WERI-Rb-1 (cell line): Measurements from ENCODE around the gene TEX2.
"Not testable (repeated sequence)": the region's sequence is repeated elsewhere in the genome, so short reads cannot be mapped to it uniquely, and the experiment has no call there.

Experiments used
- DNase-seq: peaks from one replicate; pipeline ENCODE4 v3.0.0-alpha.2; 2020
- H3K27ac ChIP-seq: fragments of 250-450 bp; sonication (Bioruptor Pico); 2 replicates; pipeline ENCODE4 v1.5.1; 2020; ENCODE audit warnings: mild to moderate bottlenecking, moderate library complexity
- H3K27me3 ChIP-seq: fragments of 250-450 bp; sonication (Bioruptor Pico); 2 replicates; pipeline ENCODE4 v1.5.1; 2021; ENCODE audit warnings: mild to moderate bottlenecking, low read depth, moderate library complexity; ENCODE audit not compliant: insufficient read depth, severe bottlenecking
- H3K36me3 ChIP-seq: fragments of 250-450 bp; sonication (Bioruptor Pico); 2 replicates; pipeline ENCODE4 v1.5.1; 2020; ENCODE audit warnings: mild to moderate bottlenecking, moderate library complexity
- H3K4me3 ChIP-seq: 2 replicates; pipeline ENCODE4 v1.5.1; 2011; ENCODE audit warnings: low read depth, mild to moderate bottlenecking, control low read depth, low read length
- H3K9me3 ChIP-seq: fragments of 250-450 bp; sonication (Bioruptor Pico); 2 replicates; pipeline ENCODE4 v1.5.1; 2021; ENCODE audit warnings: mild to moderate bottlenecking, moderate library complexity; ENCODE audit not compliant: severe bottlenecking
- CTCF ChIP-seq: IDR thresholded peaks from 2 replicates; pipeline ENCODE4 v1.5.1; 2011; ENCODE audit warnings: low read depth, mild to moderate bottlenecking, control low read depth, inconsistent platforms, low read length

The TEX2 gene

GRCh38 chr17:64174686-64175456 is 88.2 kb downstream of the TEX2 start:
- Histone ChIP-seq H3K36me3 (peaks cover 78% of the 10 kb centered on the region), H3K9me3 (peaks cover 8% of the 10 kb centered on the region), H3K4me3 (no peak overlapping the region), H3K27me3 (no peaks in the 10 kb centered on the region), H3K27ac (peak overlapping the region; percentile 24; the same call in 1 of the 2 replicates)
- DNase-seq: peak; percentile 58
- TF ChIP-seq CTCF: no peak

GRCh38 chr17:64173646-64174045 is 89.4 kb downstream of the TEX2 start:
- TF ChIP-seq CTCF: no peak
- Histone ChIP-seq H3K27me3 (no peaks in the 10 kb centered on the region), H3K36me3 (peaks cover 75% of the 10 kb centered on the region), H3K9me3 (no peaks in the 10 kb centered on the region), H3K27ac (no peak overlapping the region), H3K4me3 (no peak overlapping the region)
- DNase-seq: no peak

- H3K9me3 ChIP-seq: no peaks in the 10 kb centered on the region
- no peak for DNase-seq
- H3K27ac ChIP-seq: no peak overlapping the region
- H3K4me3 ChIP-seq: no peak overlapping the region
- peak; percentile 49; the same call in 1 of the 2 replicates for TF ChIP-seq CTCF
- peaks cover 82% of the 10 kb centered on the region for H3K36me3 ChIP-seq
- no peaks in the 10 kb centered on the region for H3K27me3 ChIP-seq
Observed at GRCh38 chr17:64172510-64172909, 90.5 kb downstream of the TEX2 start.

- Histone ChIP-seq H3K36me3 (peaks cover 84% of the 10 kb centered on the region), H3K9me3 (no peaks in the 10 kb centered on the region), H3K4me3 (no peak overlapping the region), H3K27me3 (no peaks in the 10 kb centered on the region), H3K27ac (no peak overlapping the region)
- no peak for TF ChIP-seq CTCF
- DNase-seq: no peak
Observed at GRCh38 chr17:64171041-64171440, 92.0 kb downstream of the TEX2 start.

- Histone ChIP-seq H3K4me3 (no peak overlapping the region), H3K27ac (no peak overlapping the region), H3K36me3 (peaks cover 84% of the 10 kb centered on the region), H3K9me3 (no peaks in the 10 kb centered on the region), H3K27me3 (no peaks in the 10 kb centered on the region)
- no peak for DNase-seq
- no peak for TF ChIP-seq CTCF
Observed at GRCh38 chr17:64170286-64170685, 92.8 kb downstream of the TEX2 start.

- not testable (repeated sequence) for DNase-seq, H3K27ac ChIP-seq, H3K9me3 ChIP-seq, H3K4me3 ChIP-seq, H3K27me3 ChIP-seq
- H3K36me3 ChIP-seq: peaks cover 87% of the 10 kb centered on the region
Observed at GRCh38 chr17:64167666-64168065, 95.4 kb downstream of the TEX2 start.
